Neural progenitor cell (in vitro differentiated cells): Measurements from ENCODE around the gene USP10. TPM values are rescaled to one million over a fixed set of nuclear protein-coding genes. Genes with fewer than 3 reads are reported as not detected.

ENCODE experiments used
- DNase-seq: peaks from one replicate; pipeline ENCODE4 v3.0.0-alpha.2; 2016; ENCODE audit warnings: low spot score
- H2AFZ ChIP-seq: fragments of 200-600 bp; sonication (generic); replicated peaks from 2 replicates; pipeline ENCODE4 v1.6.1; 2016; ENCODE audit warnings: antibody characterized with exemption
- H3F3A ChIP-seq: fragments of 200-600 bp; sonication (generic); 2 replicates; pipeline ENCODE4 v1.6.1; 2016; ENCODE audit warnings: antibody characterized with exemption, low read depth
- H3K27ac ChIP-seq: fragments of 200-600 bp; sonication (generic); 2 replicates; pipeline ENCODE4 v1.5.1; 2016; ENCODE audit warnings: mild to moderate bottlenecking
- H3K27me3 ChIP-seq: fragments of 200-600 bp; sonication (generic); 2 replicates; pipeline ENCODE4 v1.6.1; 2016; ENCODE audit warnings: mild to moderate bottlenecking, moderate library complexity
- H3K36me3 ChIP-seq: fragments of 200-600 bp; sonication (generic); 2 replicates; pipeline ENCODE4 v1.5.1; 2016
- H3K4me1 ChIP-seq: fragments of 200-600 bp; sonication (generic); 2 replicates; pipeline ENCODE4 v1.6.1; 2016; ENCODE audit warnings: mixed run types
- H3K4me2 ChIP-seq: fragments of 200-600 bp; sonication (generic); 2 replicates; pipeline ENCODE4 v1.6.1; 2016
- H3K4me3 ChIP-seq: fragments of 200-600 bp; sonication (generic); 2 replicates; pipeline ENCODE4 v1.5.1; 2016
- H3K79me2 ChIP-seq: fragments of 200-600 bp; sonication (generic); 2 replicates; pipeline ENCODE4 v1.6.1; 2016; ENCODE audit warnings: low read depth
- H3K9ac ChIP-seq: fragments of 200-600 bp; sonication (generic); 2 replicates; pipeline ENCODE4 v1.6.1; 2016
- H3K9me3 ChIP-seq: fragments of 200-600 bp; sonication (generic); 2 replicates; pipeline ENCODE4 v1.5.1; 2016; ENCODE audit warnings: low read depth
- H4K20me1 ChIP-seq: fragments of 200-600 bp; sonication (generic); 2 replicates; pipeline ENCODE4 v1.6.1; 2016; ENCODE audit warnings: low read depth
- H3K27ac Mint-ChIP-seq: 3 replicates; pipeline ENCODE4 v1.8.0; 2021; ENCODE audit warnings: mixed read lengths
- H3K27me3 Mint-ChIP-seq: 2 replicates; pipeline ENCODE4 v1.8.0; 2022; ENCODE audit warnings: low read depth, mild to moderate bottlenecking, inconsistent platforms, moderate library complexity, mixed read lengths; ENCODE audit not compliant: insufficient read depth
- H3K36me3 Mint-ChIP-seq: 3 replicates; pipeline ENCODE4 v1.8.0; 2021; ENCODE audit warnings: mixed read lengths
- H3K4me1 Mint-ChIP-seq: 3 replicates; pipeline ENCODE4 v1.8.0; 2021; ENCODE audit warnings: mixed read lengths
- H3K4me3 Mint-ChIP-seq: 3 replicates; pipeline ENCODE4 v1.8.0; 2021; ENCODE audit warnings: mild to moderate bottlenecking, moderate library complexity, mixed read lengths
- H3K9me3 Mint-ChIP-seq: 3 replicates; pipeline ENCODE4 v1.8.0; 2020; ENCODE audit warnings: mixed read lengths
- EZH2 ChIP-seq: fragments of 200-600 bp; sonication (generic); IDR thresholded peaks from 2 replicates; pipeline ENCODE4 v1.6.1; 2017; ENCODE audit warnings: antibody characterized with exemption, mild to moderate bottlenecking, moderate library complexity
- EZH2phosphoT487 ChIP-seq: fragments of 200-600 bp; sonication (generic); IDR thresholded peaks from 2 replicates; pipeline ENCODE4 v1.6.1; 2017; ENCODE audit warnings: antibody characterized with exemption
- total RNA-seq: library from RNA; depleted of rRNA; stranded (reverse); fragments of >200 nt; gene quantifications from 2 replicates; pipeline ENCODE4 v1.2.3, GENCODE V29; 2015; ENCODE audit warnings: low replicate concordance
- TF ChIP-seq, protein P1 (sequence below): fragments of 200-600 bp; sonication (generic); IDR thresholded peaks from 2 replicates; pipeline ENCODE4 v1.5.1; 2017; ENCODE audit warnings: antibody characterized with exemption, mild to moderate bottlenecking

Gene USP10
- total RNA-seq, 1 donor from 2014 or later = 130 TPM

DNA sequence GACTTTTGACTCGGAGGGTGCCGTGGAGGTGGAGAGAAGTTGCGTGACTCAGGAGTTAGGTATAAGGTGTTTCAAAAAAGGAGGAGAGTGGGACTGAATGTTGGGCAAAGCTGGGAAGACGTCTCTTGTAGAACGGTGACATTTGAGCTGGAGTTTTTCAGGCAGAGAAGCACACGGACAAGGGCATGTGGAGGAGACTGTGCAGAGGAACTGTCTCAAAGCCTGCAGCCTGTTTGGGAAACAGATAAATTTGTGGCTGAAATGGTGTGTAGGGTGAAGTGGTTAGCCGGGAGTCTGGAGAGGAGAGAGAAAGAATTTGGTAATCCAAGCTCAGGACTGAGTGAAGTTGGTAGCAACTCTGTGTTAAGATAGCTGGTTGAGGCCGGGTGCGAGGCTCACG is 9.8 kb downstream of the USP10 start:
- DNase-seq = no peak

DNA sequence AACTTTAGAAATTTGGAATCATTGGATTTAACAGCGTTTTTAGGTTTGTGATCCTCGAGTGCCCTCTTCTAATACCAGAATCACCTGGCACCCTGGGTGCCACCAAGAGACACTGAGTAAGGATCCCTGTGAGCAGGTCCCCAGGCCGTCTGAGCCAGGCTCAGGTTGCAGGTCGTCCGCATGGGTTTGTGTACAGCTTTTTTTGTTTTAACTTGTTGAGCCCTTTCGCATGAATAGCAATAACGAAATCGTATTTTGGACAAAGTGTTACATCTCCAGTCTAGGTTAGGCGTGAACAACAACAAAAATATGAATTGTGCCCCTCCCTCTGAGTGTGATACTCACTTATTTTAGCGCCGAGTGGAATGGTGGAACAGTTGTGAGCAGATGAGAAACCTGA is 10.9 kb downstream of the USP10 start:
- H3K4me1 Mint-ChIP-seq = peaks cover 28% of the 10 kb centered on the region
- no peaks in the 10 kb centered on the region for H3K9me3 Mint-ChIP-seq
- no peak overlapping the region for H3K27ac Mint-ChIP-seq

More for the DNA sequence above, 9.8 kb downstream of the USP10 start:
- Histone ChIP-seq H3K27me3 (no peaks in the 10 kb centered on the region), H3K9me3 (no peaks in the 10 kb centered on the region), H3K79me2 (peaks cover 100% of the 10 kb centered on the region), H3K27ac (no peak overlapping the region), H3F3A (no peaks in the 10 kb centered on the region), H3K4me3 (no peak overlapping the region), H3K4me2 (no peak overlapping the region), H4K20me1 (peaks cover 100% of the 10 kb centered on the region), H2AFZ (no peak overlapping the region), H3K9ac (no peak overlapping the region), H3K36me3 (no peaks in the 10 kb centered on the region), H3K4me1 (peaks cover 29% of the 10 kb centered on the region)
- peaks cover 34% of the 10 kb centered on the region for H3K4me1 Mint-ChIP-seq
- no peak overlapping the region for H3K4me3 Mint-ChIP-seq
- H3K9me3 Mint-ChIP-seq = no peaks in the 10 kb centered on the region
- H3K27ac Mint-ChIP-seq = peak overlapping the region; percentile 28
- TF ChIP-seq, protein P1, sequence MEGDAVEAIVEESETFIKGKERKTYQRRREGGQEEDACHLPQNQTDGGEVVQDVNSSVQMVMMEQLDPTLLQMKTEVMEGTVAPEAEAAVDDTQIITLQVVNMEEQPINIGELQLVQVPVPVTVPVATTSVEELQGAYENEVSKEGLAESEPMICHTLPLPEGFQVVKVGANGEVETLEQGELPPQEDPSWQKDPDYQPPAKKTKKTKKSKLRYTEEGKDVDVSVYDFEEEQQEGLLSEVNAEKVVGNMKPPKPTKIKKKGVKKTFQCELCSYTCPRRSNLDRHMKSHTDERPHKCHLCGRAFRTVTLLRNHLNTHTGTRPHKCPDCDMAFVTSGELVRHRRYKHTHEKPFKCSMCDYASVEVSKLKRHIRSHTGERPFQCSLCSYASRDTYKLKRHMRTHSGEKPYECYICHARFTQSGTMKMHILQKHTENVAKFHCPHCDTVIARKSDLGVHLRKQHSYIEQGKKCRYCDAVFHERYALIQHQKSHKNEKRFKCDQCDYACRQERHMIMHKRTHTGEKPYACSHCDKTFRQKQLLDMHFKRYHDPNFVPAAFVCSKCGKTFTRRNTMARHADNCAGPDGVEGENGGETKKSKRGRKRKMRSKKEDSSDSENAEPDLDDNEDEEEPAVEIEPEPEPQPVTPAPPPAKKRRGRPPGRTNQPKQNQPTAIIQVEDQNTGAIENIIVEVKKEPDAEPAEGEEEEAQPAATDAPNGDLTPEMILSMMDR = no peak
- no peak for TF ChIP-seq EZH2phosphoT487
- H3K36me3 Mint-ChIP-seq = peaks cover 9% of the 10 kb centered on the region
- no peaks in the 10 kb centered on the region for H3K27me3 Mint-ChIP-seq

GRCh38 chr16:84712138-84712671 is 12.4 kb downstream of the USP10 start:
- Histone ChIP-seq H3K4me2 (no peak overlapping the region), H4K20me1 (peaks cover 100% of the 10 kb centered on the region), H3K4me3 (no peak overlapping the region), H3K9ac (no peak overlapping the region), H3K9me3 (no peaks in the 10 kb centered on the region), H3F3A (no peaks in the 10 kb centered on the region), H3K27ac (no peak overlapping the region), H3K79me2 (peaks cover 100% of the 10 kb centered on the region), H3K36me3 (no peaks in the 10 kb centered on the region), H2AFZ (no peak overlapping the region), H3K4me1 (peaks cover 37% of the 10 kb centered on the region), H3K27me3 (no peaks in the 10 kb centered on the region)
- no peaks in the 10 kb centered on the region for H3K27me3 Mint-ChIP-seq
- no peak overlapping the region for H3K4me3 Mint-ChIP-seq
- peak overlapping the region; percentile 23 for H3K27ac Mint-ChIP-seq
- H3K36me3 Mint-ChIP-seq = peaks cover 13% of the 10 kb centered on the region
- H3K9me3 Mint-ChIP-seq = no peaks in the 10 kb centered on the region
- DNase-seq = no peak
- TF ChIP-seq EZH2phosphoT487 = no peak
- no peak for TF ChIP-seq EZH2
- TF ChIP-seq, protein P1 = no peak
- H3K4me1 Mint-ChIP-seq = peaks cover 28% of the 10 kb centered on the region

More for the DNA sequence above, 10.9 kb downstream of the USP10 start:
- H3K4me1 ChIP-seq = peaks cover 37% of the 10 kb centered on the region
- Mint-ChIP-seq H3K4me3 (no peak overlapping the region), H3K36me3 (peaks cover 8% of the 10 kb centered on the region), H3K27me3 (no peaks in the 10 kb centered on the region)
- no peaks in the 10 kb centered on the region for H3K36me3 ChIP-seq
- DNase-seq = no peak
- no peak overlapping the region for H3K4me2 ChIP-seq
- no peaks in the 10 kb centered on the region for H3K27me3 ChIP-seq
- H3F3A ChIP-seq = no peaks in the 10 kb centered on the region
- H3K9ac ChIP-seq = no peak overlapping the region
- H3K79me2 ChIP-seq = peaks cover 100% of the 10 kb centered on the region
- no peak overlapping the region for H3K4me3 ChIP-seq
- no peak overlapping the region for H3K27ac ChIP-seq
- TF ChIP-seq EZH2 = no peak
- TF ChIP-seq, protein P1 = no peak
- TF ChIP-seq EZH2phosphoT487 = no peak
- H2AFZ ChIP-seq = no peak overlapping the region
- H4K20me1 ChIP-seq = peaks cover 100% of the 10 kb centered on the region
- no peaks in the 10 kb centered on the region for H3K9me3 ChIP-seq
